Measurements from ENCODE around the gene HORMAD2.
"Not testable (repeated sequence)": the region's sequence is repeated elsewhere in the genome, so short reads cannot be mapped to it uniquely, and the experiment has no call there.

HORMAD2 gene

DNA sequence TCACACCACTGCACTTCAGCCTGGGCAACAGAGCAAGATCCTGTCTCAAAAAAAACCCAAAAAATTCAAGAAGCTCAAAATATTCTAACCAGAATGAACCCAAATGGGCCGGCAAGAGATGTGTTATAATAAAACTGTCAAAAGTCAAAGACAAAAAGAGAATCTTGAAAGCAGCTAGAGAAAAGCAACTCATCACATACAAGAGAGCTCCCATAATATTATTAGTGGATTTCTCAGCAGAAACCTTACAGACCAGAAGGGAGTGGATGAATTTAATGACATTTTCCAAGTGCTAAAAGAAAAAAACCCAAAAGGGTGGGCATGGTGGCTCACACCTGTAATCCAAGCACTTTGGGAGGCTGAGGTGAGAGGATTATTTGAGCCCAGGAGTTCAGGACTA, 22.9 kb upstream of the HORMAD2 start:
- DNase-seq = no peak

GRCh38 chr22:30059346-30060020, 20.8 kb upstream of the HORMAD2 start:
- not testable (repeated sequence) for DNase-seq

- not testable (repeated sequence) for DNase-seq
Measured at GRCh38 chr22:30061094-30061493, 19.2 kb upstream of the HORMAD2 start.

DNA sequence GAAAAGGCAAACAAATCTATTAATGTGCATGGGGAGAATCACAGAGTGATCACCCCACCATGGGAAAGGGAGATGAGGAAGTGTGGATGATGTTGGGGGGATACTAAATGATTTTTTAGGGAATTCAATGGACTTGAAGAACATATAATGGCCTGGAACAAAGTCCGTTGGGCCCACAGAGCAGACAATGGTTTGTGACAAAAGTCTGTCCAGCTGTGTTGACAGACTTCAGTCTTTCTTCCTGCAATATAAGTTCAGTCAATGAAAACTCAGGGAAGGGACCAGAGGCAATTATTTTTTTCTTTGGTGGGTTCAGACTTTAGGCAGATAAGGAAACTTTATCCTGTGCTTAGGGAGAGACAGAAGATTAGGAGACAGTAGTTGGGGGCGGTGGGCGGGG, 18.0 kb upstream of the HORMAD2 start:
- DNase-seq = no peak

- DNase-seq = no peak
Measured at GRCh38 chr22:30062950-30063349, 17.3 kb upstream of the HORMAD2 start.

DNA sequence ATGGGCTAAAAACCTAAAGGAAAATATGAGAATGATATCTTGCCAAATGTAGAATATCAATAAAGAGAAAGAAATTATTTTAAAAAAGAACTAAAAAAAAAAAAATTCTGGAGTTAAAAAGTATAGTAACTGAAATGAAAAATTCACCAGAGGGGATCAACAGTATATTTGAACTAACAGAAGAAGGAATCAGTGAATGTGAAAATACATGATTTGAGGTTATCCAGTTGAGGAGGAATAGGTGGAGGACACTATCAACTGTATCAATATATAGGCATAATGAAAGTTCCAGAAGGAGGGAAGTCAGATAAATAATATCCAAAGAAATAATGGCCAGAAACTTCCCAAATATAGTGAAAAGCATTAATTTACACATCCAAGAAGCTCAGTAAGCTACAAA, 16.1 kb upstream of the HORMAD2 start:
- DNase-seq = no peak

DNA sequence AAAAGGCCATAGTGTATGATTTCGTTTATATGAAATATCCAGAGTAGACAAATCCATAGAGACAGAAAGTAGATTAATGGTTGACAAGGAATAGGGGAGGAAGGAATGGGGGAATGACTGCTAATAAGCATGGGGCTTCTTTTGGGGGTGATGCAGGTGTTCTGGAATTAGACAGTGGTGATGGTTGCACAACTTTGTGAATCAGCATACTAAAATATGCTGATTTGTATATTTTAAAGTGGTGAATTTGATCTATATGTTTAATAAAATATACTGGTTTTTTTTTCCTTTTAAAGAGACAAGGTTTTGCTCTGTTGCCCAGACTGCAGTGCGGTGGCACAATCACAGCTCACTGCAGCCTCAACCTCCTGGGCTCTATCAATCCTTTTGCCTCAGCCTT, 6.5 kb upstream of the HORMAD2 start:
- DNase-seq = no peak

- no peak for DNase-seq
Measured at GRCh38 chr22:30074147-30074546, 6.1 kb upstream of the HORMAD2 start.

DNA sequence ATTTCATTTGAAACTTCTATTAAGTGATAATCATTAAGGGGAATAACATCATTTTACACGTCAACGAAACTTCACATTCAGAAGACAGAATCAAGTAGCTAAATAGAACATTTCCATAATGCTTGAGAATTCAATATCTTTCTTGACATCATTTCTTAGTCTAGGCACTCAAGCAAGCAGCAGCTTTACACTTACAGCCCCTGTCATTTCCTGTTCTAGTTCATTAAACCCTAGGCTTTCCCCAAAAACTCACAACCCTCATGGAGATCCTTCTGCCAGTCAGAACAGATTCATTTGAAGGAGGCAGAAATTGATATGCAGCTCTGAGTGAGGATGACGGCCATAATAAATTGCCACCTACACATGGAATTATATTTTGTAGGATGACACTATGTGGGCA, 5.3 kb upstream of the HORMAD2 start:
- no peak for DNase-seq

GRCh38 chr22:30077279-30077880, 2.9 kb upstream of the HORMAD2 start:
- DNase-seq = no peak

- peak; percentile 27 to 32 for DNase-seq
Measured at GRCh38 chr22:30078320-30079311, 1.6 kb upstream of the HORMAD2 start.

- DNase-seq = no peak
Measured at GRCh38 chr22:30080805-30081204, 541 bp downstream of the HORMAD2 start.

- DNase-seq = no peak
Measured at GRCh38 chr22:30086496-30086895, 6.2 kb downstream of the HORMAD2 start.

- DNase-seq = not testable (repeated sequence)
Measured at GRCh38 chr22:30087037-30087436, 6.8 kb downstream of the HORMAD2 start.

GRCh38 chr22:30087611-30088010, 7.3 kb downstream of the HORMAD2 start:
- DNase-seq = no peak

DNA sequence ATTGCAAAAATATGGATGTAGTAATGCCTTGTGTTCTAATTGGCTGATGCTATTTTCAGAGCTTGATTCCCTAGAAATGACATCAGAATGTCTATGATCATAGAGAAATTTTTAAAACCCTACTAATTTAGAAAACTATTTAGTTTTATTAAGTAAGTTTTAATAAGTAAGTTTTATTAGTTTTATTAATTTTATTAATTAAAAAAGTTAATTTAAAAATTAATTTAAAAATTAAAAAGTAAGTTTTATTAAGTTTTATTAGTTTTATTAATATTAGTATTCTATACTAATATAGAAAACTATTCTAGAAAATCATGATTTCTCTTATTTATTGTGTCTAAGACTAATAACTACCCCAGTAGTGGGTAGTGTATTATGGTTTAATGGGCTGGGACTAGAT, 8.2 kb downstream of the HORMAD2 start:
- DNase-seq = no peak

DNA sequence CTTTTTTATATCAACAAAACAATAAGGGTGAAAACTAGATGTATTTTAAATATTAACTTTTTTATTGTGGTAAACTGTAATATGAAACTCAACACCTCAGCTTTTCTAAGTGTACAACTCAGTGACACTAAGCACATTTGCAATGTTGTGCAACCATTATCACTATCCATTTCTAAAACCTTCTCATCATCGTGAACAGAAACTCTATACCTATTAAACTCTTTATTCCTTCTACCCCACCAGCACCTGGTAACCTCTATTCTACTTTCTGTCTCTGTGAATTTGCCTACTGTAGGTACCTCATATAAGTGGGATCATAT, 9.4 kb downstream of the HORMAD2 start:
- no peak for DNase-seq

GRCh38 chr22:30092686-30093085, 12.4 kb downstream of the HORMAD2 start:
- no peak for DNase-seq

DNA sequence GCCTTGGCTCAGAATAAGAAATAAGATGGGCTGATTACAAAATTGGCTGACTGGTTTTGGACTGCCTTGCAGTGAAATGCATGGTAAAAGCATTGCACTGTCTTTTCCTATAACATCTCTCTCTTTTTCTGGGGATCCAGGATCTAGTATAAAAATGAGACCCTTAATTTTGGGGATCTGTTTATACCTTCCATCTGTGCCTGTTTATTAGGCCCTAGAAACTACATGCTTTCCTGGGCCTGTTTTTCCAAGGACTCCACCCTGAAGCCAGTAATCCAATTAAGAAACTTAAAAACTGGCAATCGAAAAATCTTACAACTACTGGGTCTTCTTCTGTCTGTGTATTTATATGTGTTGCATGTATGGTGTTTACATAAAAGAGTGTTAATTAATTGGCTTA, 14.5 kb downstream of the HORMAD2 start:
- DNase-seq = no peak

DNA sequence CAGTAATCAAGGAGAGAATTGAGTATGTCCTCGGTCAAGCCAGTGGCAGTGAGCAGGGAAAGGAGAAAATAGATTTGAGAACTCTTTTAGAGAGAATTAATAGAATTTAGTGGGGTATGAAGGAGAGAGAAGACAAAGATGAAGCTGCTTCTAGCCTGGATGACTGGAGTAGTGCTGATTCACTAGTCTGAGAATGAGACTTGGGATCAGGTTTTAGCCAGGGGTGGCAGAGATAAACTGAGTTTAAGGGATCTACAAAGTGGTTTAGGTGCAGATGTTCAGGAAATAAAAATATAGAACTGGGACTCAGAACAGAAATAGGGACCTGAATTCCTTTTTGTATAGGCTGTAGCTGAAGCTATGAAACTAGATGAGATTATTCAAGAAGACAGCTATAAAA, 17.6 kb downstream of the HORMAD2 start:
- no peak for DNase-seq

GRCh38 chr22:30100770-30101169, 20.5 kb downstream of the HORMAD2 start:
- not testable (repeated sequence) for DNase-seq

- no peak for DNase-seq
Measured at GRCh38 chr22:30104501-30105156, 24.4 kb downstream of the HORMAD2 start.

- DNase-seq = no peak
Measured at GRCh38 chr22:30105483-30105882, 25.2 kb downstream of the HORMAD2 start.
